HuH-7 (cell line): ENCODE data around the gene ZSCAN5A.
"Not testable (repeated sequence)": the region's sequence is repeated elsewhere in the genome, so short reads cannot be mapped to it uniquely, and the experiment has no call there.

Source experiments
- DNase-seq: peaks from one replicate; pipeline ENCODE4 v3.0.0; 2011; ENCODE audit warnings: low spot score

Gene ZSCAN5A

DNA sequence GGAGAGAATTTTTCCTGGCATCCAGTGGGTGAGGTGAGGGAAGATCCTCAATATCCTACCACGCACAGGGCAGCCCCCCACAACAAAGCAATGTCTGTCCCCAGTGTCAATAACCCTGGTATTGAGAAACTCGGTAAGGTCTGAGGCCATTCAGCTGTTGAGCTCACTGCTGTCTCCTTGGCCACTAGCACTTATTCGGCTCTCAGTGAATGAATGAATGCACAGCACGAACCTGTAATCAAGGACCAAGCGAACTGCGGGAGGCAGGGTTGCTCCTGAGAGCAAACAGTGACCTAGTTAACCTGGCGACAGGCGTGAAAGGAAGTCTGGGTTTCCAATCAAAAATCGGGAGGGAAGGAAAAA is 640 bp downstream of the ZSCAN5A start:
- DNase-seq: peak; percentile 30

DNA sequence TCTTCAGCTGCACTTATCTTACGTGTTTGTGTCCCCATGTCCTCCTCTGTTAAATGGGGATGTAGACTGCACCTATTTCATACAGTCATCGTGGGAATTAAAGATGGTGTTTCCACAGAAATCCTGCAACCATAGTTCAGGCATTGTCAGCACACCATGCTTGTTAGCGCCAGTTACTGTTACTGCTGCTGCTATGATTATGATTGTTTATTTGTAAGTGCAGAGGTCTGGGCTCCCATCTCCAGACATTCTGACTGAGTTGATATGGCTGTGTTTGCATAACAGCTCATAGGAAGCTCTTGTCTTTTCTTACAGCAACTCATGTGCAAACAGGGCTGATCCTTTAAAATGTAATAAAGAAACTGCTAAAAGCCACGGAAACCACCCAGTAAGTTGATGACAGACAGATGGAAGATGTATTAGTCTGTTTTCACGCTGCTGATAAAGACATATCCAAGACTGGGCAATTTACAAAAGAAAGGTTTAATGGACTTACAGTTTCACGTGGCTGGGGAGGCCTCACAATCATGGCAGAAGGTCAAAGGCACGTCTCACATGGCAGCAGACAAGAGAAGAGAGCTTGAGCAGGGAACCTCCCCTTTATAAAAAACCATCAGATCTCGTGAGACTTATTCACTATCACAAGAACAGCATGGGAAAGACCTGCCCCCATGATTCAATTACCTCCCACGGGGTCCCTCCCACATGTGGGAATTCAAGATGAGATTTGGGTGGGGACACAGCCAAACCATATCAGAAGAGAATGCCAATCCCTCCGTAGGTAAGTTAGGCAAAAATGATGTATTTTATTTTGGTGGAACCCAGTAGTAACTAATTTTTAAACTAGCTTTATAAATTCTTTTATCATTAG is 1.6 kb downstream of the ZSCAN5A start:
- DNase-seq: no peak

DNA sequence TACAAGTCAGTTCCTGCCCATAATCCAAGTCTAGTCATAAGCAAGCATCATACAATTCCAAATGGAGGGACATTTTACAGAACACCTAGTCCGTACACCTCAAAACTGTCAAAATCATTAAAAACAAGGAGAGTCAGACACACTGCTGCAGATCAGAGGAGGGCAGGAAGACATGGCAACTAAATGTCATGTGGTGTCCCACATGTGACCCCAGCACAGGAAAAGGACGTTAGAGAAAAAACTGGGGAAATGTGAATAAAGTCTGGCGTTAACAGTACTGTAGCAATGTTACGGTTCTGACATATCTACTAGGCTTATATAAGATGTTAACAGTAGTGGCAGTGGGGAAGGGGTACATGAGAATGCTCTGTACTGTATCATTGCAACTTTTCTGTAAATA is 2.3 kb downstream of the ZSCAN5A start:
- no peak for DNase-seq

DNA sequence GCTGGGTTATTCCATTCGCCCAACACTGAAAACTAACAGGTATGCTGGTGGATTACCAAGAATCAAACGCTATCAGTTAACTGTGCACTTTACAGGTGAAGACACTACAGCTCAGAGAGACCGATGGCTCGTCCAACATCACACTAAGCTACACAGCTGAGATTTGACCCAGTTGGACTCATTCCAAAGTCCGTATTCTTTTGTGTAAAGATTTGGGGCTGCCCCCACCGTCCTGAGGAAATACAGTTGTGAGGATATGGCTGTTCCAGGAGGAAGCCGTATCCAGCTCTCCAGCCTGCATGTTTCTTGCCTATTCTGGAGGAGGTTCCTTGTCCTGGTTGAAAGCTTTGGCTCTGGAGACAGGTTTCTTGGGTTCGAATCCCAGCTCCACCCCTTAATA is 4.2 kb downstream of the ZSCAN5A start:
- no peak for DNase-seq

DNA sequence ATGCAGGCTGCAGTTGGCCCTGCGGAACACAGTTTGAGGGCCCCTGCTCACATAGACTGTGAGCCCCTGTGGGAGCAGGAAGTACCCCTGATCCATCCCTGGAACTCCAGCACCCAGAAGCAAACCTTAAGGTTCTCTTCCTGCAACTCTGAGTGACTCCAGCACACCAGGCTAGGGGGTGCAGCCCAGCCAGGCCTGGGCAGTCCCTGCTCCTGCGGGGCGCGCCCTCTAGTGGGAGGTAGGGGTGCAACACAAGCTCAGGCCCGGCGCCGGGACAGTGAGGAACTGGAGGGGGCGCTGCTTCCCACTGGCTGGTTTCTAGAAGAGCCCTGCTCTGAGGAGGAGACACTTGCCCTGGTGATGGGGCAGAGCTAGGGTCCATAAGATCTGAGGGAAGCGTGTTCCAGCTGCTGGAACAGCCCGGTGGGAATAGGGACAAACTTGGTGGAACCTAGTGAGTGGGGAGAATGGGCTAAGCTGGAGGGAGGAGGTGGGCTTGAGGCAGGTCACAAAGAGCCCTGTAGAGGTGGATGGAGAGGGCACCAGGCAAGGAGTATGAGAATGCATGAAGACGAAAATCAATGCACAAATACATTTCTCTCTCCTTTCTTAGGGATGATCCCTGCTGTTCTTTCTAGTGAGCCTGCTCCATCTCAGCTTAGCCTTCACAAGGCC is 5.0 kb downstream of the ZSCAN5A start:
- DNase-seq: peak; percentile 79

DNA sequence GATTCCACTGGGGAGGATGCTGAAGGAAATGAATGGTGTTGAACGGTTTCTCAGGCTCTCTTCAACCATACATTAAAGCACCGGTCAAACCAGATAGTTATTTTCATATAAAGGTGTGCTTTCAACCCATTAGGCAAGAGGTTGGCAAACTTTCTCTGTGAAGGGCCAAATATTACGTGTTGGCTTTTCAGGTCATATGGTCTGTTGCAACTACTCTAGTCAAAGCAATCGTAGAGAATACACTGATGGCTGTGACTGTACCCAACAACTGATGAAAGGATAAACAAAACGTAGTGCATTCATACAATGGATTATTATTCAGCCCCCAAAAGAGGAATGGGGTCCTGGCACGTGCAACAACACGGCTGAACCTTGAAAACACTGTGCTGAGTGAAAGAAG is 5.8 kb downstream of the ZSCAN5A start:
- no peak for DNase-seq

DNA sequence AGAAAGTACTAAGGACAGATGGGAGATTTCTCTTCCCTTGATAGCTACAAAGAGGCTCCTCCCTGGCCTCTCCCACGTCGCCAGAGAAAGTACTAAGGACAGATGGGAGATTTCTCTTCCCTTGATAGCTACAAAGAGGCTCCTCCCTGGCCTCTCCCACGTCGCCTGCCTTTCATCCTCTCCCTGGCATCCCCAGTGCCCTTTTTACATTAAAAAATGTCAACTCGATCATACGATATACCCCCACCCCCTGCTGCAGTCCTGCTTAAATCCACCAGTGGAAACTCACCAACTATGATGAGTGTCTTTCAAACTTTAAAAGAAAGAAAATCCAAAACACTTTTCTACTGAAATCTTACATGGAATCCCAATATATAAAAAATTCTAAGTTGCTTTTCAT is 7.6 kb downstream of the ZSCAN5A start:
- DNase-seq: not testable (repeated sequence)

DNA sequence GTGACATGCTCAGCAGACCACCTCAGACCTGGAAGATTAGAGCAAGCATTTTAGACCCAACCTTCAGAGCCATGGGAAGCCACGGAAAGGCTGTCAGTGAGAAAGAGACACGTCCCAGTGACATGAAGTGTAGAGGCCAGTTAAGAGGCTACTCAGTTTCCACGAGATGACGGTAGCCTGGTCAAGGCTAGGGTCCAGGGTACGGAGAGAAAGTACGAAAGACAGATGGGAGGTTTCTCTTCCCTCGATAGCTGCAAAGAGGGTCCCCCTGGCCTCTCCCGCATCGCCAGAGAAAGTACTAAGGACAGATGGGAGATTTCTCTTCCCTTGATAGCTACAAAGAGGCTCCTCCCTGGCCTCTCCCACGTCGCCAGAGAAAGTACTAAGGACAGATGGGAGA is 8.6 kb downstream of the ZSCAN5A start:
- no peak for DNase-seq

DNA sequence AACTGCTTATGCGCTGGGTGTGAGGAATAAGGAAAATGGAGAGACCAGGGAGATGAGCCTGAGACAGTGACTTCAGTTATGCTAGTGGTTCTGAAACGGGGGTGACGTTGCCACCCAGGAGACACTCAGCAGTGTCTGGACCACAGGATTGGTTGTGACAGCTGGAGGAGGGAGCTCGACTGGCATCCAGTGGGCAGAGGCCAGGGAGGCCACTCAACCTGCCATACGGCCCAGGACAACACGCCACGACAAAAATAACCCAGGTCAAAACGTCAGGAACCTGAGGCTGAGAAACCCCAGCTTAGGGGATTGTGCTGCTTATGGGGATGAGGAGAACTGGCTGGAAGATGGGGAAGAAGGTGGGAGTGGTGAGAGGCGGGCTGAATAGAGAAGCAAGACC is 10.4 kb downstream of the ZSCAN5A start:
- DNase-seq: no peak

DNA sequence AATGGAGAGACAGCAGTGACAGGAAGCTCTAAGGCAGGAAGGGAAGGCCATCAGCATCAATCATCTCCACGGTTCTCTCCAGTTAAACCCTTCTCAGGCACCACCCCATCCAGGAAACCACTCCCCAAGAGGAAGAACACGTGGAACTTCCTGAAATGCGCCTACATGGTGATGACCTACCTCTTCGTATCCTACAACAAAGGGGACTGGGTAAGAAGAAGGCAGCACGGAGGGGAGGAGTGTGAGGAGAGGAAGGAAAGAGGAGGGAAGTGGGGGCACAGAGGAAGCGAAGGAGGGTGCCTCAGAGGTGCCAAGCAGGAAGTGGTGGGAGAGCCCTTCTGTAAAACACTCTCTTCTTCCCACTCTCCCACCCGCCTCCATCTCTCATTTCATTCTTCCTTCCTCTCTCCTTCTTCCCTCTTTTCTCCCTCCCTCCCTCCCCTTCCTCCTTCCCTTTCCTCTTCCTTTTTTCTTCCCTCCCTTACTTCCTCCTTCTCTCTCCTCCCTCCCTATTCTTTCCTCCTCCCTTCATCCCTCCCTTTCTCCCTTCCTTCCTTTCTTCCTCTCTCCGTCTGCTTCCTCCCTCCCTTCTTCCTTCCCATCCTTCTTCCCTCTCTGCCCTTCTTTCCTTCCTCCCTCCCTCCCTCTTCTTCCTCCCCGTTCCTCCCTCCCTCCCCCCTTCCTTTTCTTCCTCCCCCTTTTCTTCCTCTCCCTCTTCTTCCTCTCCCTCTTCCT is 12.6 kb downstream of the ZSCAN5A start:
- DNase-seq: no peak

DNA sequence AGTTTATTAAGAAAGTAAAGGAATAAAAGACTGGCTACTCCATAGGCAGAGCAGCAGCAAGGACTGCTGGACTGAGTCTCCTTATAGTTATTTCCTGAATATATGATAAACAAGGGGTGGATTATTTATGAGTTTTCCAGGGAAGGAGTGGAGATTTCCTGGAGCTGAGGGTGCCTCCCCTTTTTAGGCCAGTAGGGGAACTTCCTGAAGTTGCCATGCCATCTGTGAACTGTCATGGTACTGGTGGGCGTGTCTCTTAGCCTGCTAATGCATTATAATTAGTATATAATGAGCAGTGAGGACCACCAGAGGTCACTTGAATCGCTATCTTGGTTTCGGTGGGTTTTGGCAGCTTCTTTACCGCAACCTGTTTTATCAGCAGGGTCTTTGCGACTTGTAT is 13.5 kb downstream of the ZSCAN5A start:
- no peak for DNase-seq

DNA sequence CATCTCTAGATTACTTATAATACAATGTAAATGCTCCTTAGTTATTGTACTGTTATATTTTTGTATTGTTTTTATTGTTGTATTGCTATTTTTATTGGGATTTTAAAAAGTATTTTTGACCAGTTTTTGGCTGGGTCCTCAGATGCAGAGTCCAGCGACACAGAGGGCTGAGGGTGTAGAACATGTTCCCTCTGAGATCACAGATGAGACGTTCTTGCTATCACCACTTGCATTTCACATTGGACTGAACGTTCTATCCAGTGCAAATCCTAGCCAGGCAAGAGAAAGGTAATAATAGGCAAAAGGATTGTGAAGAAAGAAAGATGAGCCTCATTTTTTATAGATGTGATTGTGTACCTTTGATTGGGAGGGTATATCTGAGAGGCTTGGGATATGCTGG is 15.0 kb downstream of the ZSCAN5A start:
- DNase-seq: no peak

DNA sequence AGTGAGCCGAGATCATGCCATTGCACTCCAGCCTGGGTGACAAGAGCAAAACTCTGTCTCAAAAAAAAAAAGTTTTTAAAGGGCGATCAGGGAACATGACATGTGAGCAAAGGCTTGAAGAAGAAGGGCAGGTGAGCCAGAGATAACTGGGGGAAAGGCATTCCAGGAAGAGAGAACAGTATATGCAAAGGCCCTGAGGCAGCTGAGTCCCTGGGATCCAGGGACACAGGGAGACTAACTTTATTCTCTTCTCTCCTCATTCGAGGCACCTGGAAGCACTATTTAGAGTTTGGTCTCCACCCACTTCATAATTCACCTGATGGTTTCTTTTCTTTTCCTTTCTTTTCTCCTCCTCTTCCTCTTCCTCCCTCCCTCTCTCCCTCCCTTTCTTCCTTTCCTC is 17.6 kb downstream of the ZSCAN5A start:
- no peak for DNase-seq

DNA sequence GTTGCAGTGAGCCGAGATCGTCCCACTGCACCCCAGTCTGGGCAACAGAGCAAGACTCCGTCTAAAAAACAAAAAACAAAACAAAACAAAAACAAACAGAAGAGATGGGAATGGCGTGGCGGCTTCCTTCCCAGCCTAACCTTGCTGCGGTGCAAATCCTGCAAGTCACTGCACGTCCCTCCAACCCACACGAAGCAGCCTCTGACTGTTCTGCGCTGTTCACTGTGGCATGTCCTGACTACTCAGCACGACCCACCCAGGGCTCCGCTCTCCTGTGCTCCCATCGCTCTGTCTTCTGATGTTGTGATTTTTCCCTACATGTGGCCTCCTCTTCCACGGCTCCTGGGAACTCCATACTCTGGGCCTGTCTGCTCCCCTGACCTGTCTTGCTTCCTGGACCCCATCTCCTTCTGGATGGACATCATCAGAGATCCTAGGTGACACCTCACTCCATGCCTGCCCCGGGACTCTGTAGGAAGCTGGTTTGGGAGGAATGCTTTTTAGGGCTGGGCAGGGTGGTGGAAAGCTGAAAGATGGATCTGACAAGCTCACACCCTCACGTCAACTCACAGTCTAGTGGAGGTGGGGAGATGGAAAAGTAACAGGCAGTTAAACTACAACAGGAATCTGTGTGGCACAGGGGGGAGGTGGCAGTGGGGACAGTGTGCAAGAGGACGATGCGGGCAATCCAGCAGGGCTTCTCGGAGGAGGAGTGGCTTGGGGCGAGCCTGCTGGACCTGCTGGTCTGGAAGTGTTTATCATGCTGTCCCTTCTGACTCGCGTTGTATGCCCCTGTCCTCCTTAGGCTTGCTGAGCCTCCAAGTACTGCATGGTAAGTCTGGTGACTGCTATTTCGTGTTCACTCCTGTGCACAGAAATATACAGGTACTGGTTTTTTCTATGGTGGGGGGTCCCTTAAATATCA is 18.8 kb downstream of the ZSCAN5A start:
- no peak for DNase-seq

DNA sequence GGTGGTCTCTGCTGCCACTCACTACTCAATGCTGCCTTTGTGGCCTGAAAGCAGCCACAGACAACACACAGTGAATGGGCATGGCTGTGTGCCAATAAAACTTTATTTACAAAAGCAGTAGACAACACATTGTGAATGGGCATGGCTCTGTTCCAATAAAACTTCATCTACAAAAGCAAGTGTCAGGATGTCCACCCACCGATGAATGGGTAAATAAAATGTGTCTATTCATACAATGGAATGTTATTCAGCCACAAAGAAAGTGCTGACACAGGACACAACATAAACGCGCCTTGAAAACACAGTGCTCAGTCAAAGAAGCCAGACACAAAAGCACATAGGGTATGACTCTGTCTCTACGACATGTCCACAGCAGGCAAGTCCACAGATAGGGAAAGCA is 20.1 kb downstream of the ZSCAN5A start:
- no peak for DNase-seq

DNA sequence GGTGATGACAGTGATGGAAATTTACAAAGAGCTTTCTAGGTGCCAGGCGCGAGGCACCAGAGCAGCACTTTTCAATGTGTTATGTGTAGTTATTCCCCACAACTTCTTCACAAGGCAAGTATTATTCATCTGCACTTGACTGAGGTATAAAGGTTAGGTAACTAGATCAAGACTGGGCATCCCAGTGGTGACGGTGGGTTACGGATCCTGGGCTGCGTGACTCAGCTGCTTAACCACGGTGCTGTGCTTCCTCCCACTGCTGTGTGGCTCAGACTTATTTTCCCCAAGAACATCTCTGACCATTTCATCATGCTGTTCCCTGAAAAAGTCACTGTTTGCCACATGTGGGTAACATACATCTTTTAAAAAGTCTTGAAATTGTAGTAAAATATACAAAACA is 22.8 kb downstream of the ZSCAN5A start:
- DNase-seq: no peak

DNA sequence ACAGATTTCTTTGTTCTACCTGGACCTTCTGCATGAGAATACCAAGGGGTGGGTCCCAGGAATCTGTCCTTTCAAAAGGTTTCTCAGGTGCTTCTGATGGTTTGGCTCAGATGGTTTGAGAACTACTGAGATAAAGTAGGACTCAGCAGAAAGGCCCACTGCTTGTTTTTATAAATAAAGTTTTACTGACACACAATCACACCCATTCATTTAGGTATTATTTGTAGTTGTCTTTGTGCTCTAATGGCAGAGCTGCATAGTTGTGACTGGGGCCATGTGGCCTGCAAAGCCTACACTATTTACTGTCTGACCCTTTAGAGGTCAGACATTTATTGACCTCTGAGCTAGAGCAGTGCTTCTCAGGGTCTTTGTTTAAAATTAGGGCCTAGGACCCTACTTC is 24.5 kb downstream of the ZSCAN5A start:
- DNase-seq: no peak

DNA sequence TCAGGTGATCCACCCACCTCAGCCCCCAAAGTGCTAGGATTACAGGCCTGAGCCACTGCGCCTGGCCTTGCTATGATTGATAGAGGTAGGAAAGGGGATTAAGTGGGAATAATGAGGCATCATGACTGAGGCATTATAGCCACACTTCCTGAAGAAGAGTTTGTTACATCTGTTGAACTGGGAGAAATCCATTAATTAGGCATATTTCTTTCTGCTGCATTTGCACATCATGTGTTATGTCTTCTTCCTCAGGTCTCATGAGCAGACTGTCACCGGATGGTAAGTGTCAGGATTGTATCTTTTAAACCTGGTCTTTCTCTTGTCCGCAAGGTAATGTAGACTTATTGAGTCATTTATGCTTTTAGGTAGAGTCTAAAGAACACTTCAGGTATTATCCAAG is 29.9 kb downstream of the ZSCAN5A start:
- no peak for DNase-seq

DNA sequence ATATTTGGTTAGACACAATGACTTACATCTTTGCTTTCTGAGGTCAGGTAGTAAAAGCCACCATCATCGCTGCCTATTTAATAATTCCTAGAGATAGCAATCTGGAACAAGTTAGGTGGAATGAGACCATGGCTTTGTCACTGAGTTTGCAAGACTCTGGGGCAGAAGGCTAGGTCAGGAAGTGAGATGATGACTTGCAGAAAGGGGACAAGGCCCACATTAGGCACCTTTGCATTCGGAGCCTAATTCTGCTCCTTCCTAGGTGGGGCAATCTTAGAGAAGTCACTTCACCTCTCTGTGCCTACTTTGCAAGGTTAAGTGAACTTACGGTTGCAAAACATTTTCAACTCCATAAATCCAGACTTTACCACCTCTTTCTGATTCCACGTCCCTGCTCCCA is 31.8 kb downstream of the ZSCAN5A start:
- no peak for DNase-seq

DNA sequence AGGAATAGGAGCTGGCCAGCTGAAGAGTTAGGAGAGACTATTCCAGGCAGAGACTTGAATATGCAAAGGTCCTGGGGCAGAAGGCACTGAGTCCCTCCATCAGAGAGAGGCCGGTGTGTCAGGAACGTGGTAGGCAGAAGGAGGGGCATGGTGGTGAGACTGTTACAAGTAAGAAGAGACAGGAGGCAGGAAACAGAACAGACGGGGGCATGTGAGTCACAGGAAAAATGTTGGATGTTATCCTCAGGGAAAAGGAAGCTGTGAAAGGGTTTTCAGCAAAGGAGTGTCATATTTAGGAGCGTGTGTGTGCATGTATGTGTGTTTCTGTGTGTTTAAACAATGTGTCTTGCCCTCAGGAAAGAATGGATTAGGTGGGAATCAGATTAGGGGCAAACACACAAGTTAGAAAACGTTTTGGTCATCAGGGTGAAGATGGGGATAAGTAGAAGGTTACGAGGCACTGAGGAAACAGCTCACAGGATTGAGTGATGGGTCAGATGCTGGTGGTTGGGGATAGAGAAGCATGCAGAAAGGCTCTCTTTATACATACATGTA is 41.0 kb downstream of the ZSCAN5A start:
- DNase-seq: no peak

DNA sequence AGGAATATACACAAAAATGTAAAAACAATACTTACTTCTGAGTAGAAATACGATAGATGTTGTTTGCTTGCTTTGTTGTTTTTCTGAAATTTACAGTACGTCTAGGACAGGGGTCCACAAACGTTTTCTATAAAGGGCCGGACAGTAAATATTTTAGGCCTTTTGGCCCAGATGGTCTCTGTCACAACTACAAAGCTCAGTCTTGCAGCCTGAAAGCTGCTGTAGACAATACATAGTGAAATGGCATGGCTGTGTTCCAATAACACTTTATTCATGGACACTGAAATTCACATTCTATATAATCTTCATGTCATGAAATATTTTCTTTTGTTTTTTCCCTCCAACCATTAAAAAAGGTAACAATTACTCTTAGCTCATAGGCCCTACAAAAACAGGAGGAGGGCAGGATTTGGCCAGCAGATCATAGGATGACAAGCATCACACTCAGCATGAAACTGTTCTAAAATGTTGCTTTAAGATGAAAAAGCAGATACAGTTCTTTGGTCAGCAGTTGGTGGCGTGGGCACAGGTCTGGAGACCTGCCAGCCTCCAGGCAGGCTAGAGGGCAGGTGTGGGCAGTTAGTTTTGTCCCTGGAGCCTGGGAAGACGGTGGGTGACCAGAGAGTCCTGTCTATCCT is 42.4 kb downstream of the ZSCAN5A start, which contains the start of gene EDDM13:
TSS of gene EDDM13 (plus strand) at position 588 of the 638 bp plus-strand sequence. CDS start 87 bp downstream, outside the sequence.
- no peak for DNase-seq
